ENCODE data around the gene ATF6. TPM values are rescaled to one million over a fixed set of nuclear protein-coding genes. Genes with fewer than 3 reads are reported as not detected.

Gene ATF6
- total RNA-seq, 1 experiment from 2014 or later, result 35.3 TPM

DNA sequence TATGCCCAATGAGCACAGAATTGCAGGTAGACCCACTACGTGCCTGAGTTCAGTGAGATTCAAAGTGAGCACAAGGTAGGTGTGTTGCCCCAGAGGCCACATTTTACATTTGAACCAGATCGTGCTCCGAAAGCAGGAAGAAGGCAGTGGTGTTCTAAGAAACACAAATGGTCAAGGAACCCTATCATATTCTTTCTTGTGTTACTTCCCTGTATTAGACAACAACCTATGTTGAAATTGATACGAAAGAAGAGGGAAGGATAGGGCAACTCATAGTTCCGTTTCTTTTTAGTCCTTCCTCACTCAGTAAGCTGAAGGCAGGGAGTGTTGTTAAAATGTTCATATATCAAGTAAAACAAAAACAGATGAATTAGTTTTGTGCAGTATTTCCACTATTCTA lies 223.7 kb downstream of the ATF6 start:
- no TSS peak for BruUV-seq (replicated peaks)
- peaks cover 77% of the 10 kb centered on the region for H3K27me3 Mint-ChIP-seq (ENCODE audit: unreplicated experiment)
- intact Hi-C loops (cut with micrococcal nuclease; ENCODE audit: unreplicated experiment), result no loop called here
- no peaks in the 10 kb centered on the region for H3K36me3 Mint-ChIP-seq (ENCODE audit: insufficient read depth, unreplicated experiment)
- CTCF ChIA-PET, result no interaction called here
- no peak for DNase-seq
- TF ChIP-seq CTCF (IDR thresholded peaks at IDR 0.05; ENCODE audit: unreplicated experiment), result no peak
- no peak overlapping the region for H3K27ac Mint-ChIP-seq (ENCODE audit: unreplicated experiment)
- no peaks in the 10 kb centered on the region for H3K9me3 Mint-ChIP-seq (ENCODE audit: low read depth, unreplicated experiment)
- no peak overlapping the region for H3K4me3 Mint-ChIP-seq (ENCODE audit: low read depth, unreplicated experiment)
- no peaks in the 10 kb centered on the region for H3K4me1 Mint-ChIP-seq (ENCODE audit: low read depth, unreplicated experiment)

DNA sequence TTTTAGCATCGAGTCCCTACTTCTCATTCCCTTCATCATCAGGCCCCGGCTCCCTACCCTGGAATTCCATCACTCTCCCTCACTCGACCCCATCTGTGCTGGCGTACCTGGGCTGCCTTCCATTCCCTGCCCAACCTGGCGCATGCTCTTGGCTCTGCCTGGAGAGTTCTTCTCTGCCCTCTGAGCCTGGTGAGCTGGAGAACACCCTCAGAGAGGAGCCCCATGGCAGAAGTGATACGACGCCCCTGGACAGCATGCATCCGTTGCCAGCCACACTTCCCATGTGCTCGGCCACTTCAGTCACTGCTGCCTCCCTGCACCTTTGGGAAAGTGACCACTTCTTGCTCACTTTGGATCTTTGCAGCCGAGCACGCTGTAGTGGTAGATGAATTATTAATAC lies 227.5 kb downstream of the ATF6 start:
- intact Hi-C loops (cut with micrococcal nuclease; ENCODE audit: unreplicated experiment), result no loop called here
- H3K36me3 Mint-ChIP-seq (ENCODE audit: insufficient read depth, unreplicated experiment), result no peaks in the 10 kb centered on the region
- H3K4me1 Mint-ChIP-seq (ENCODE audit: low read depth, unreplicated experiment), result no peaks in the 10 kb centered on the region

GRCh38 chr1:161994175-161994668 lies 228.1 kb downstream of the ATF6 start:
- intact Hi-C loops (cut with micrococcal nuclease; ENCODE audit: unreplicated experiment), result no loop called here
- DNase-seq, result no peak
- Mint-ChIP-seq H3K27ac (ENCODE audit: unreplicated experiment) (no peak overlapping the region), H3K9me3 (ENCODE audit: low read depth, unreplicated experiment) (no peaks in the 10 kb centered on the region), H3K4me1 (ENCODE audit: low read depth, unreplicated experiment) (no peaks in the 10 kb centered on the region), H3K27me3 (ENCODE audit: unreplicated experiment) (peaks cover 55% of the 10 kb centered on the region), H3K4me3 (ENCODE audit: low read depth, unreplicated experiment) (no peak overlapping the region), H3K36me3 (ENCODE audit: insufficient read depth, unreplicated experiment) (no peaks in the 10 kb centered on the region)
- no TSS peak for BruUV-seq (replicated peaks)
- TF ChIP-seq CTCF (IDR thresholded peaks at IDR 0.05; ENCODE audit: unreplicated experiment), result no peak
- CTCF ChIA-PET, result no interaction called here

More for the DNA sequence above, 227.5 kb downstream of the ATF6 start:
- no peaks in the 10 kb centered on the region for H3K9me3 Mint-ChIP-seq (ENCODE audit: low read depth, unreplicated experiment)
- BruUV-seq (replicated peaks), result no TSS peak
- no peak for DNase-seq
- CTCF ChIA-PET, result no interaction called here
- H3K27ac Mint-ChIP-seq (ENCODE audit: unreplicated experiment), result no peak overlapping the region
- no peak overlapping the region for H3K4me3 Mint-ChIP-seq (ENCODE audit: low read depth, unreplicated experiment)
- TF ChIP-seq CTCF (IDR thresholded peaks at IDR 0.05; ENCODE audit: unreplicated experiment), result no peak
- H3K27me3 Mint-ChIP-seq (ENCODE audit: unreplicated experiment), result peaks cover 61% of the 10 kb centered on the region

DNA sequence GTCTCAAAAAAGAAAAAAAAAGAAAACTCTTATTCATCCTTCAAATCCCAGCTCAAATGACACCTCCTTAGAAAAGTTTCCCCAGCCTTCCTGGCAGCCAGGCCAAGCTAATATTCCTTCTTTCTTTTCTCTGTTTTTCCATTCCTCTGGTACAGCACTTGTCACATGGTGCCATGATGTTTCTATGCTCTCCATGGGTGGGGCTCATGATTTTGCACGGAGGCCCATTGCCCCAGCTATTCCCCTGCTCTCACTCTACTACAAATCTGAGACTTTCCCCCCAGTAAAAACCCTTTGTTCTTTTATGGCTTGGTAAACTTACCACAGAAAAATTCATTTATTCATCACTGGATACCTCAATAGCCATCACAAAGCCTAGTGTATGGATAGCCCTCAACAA lies 231.0 kb downstream of the ATF6 start:
- Mint-ChIP-seq H3K36me3 (ENCODE audit: insufficient read depth, unreplicated experiment) (no peaks in the 10 kb centered on the region), H3K27ac (ENCODE audit: unreplicated experiment) (no peak overlapping the region), H3K27me3 (ENCODE audit: unreplicated experiment) (peaks cover 42% of the 10 kb centered on the region), H3K4me1 (ENCODE audit: low read depth, unreplicated experiment) (no peaks in the 10 kb centered on the region), H3K4me3 (ENCODE audit: low read depth, unreplicated experiment) (no peak overlapping the region), H3K9me3 (ENCODE audit: low read depth, unreplicated experiment) (no peaks in the 10 kb centered on the region)
- DNase-seq, result no peak
- TF ChIP-seq CTCF (IDR thresholded peaks at IDR 0.05; ENCODE audit: unreplicated experiment), result no peak
- CTCF ChIA-PET, result no interaction called here
- BruUV-seq (replicated peaks), result no TSS peak
- intact Hi-C loops (cut with micrococcal nuclease; ENCODE audit: unreplicated experiment), result no loop called here

All from Calu3 (cell line).